ENCODE measurements around the gene TUSC2.
A peak's percentile ranks its signal among the peaks of the same experiment; 100 is the strongest.

Gene TUSC2

DNA sequence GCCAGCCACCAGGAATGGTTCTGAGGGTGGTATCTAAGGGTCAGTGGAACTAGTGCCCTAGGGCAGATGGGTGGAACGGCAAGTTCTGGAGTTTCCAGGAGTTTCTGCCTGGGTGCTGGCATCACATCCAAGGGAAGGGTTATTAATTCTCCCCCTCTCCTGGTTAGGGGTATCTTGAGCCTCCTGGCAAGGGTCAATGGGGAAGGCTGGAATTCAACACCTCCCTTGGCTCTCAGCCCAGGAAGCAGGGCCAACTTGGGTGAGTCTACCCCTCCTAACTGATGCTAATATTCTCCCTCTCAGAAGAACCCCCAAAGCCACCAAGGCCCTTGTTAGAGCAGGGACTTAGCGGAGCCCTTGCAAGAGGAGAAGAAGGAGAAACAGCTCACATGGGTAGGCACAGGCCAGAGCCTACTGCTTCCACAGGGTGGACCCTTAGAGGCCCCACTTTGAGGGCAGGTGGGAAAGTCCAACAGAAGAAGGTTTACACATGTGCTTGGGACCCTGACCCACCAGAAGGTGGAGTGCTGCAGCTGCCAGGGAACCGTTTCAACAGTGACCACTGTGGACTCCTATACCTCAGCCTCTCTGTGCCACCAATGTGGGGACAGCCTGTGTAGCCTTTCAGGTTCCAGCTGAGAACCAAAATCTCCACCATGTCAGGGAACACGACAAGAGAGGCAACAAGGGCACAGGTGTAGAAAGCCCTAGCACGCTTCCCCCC lies 28.0 kb upstream of the TUSC2 start:
- ChIA-PET CTCF (interaction anchor here (0.6 to 2.8 kb wide), 4 partner anchors 11 to 187 kb away, joined by 3 to 8 read pairs (median 4); no protein-coding TSS in a partner anchor), POLR2A (interaction anchor here (0.6 to 0.7 kb wide), 2 partner anchors 56 to 1165 kb away, joined by 3 to 5 read pairs; partner anchors contain the start of genes HYAL3 and NAA80)
- TF ChIP-seq, protein P1, sequence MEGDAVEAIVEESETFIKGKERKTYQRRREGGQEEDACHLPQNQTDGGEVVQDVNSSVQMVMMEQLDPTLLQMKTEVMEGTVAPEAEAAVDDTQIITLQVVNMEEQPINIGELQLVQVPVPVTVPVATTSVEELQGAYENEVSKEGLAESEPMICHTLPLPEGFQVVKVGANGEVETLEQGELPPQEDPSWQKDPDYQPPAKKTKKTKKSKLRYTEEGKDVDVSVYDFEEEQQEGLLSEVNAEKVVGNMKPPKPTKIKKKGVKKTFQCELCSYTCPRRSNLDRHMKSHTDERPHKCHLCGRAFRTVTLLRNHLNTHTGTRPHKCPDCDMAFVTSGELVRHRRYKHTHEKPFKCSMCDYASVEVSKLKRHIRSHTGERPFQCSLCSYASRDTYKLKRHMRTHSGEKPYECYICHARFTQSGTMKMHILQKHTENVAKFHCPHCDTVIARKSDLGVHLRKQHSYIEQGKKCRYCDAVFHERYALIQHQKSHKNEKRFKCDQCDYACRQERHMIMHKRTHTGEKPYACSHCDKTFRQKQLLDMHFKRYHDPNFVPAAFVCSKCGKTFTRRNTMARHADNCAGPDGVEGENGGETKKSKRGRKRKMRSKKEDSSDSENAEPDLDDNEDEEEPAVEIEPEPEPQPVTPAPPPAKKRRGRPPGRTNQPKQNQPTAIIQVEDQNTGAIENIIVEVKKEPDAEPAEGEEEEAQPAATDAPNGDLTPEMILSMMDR (IDR thresholded peaks at IDR 0.05; ENCODE audit: control extremely low read depth, extremely low read depth, low read depth, missing control alignments), result peak; percentile 23
- no peak for DNase-seq (ENCODE audit: extremely low spot score)

DNA sequence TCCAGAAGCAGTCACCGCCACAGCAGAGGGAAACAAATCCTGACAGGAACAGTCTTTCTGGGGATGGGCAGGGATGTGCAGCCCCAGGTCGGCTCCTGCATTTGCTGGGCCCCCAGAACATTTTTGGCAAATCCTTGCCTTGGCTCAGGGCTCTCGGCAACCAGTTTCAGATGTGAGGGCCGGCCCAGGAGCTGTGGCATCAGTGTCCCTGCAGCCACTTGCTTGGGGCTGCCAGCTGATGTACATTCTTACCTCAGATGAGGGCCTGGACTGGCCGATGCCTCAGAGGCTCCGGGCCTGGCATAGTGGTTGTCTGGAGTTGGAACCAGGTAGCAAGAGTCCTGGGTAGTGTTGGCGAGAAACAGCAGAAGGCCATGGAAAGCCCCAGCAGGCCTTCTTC lies 26.8 kb upstream of the TUSC2 start:
- TF ChIP-seq, protein P1 (IDR thresholded peaks at IDR 0.05; ENCODE audit: control extremely low read depth, extremely low read depth, low read depth, missing control alignments), result no peak
- no peak for DNase-seq (ENCODE audit: extremely low spot score)
- CTCF ChIA-PET, result interaction anchor here (1.0 to 2.9 kb wide), 3 partner anchors 10 to 188 kb away, joined by 3 to 10 read pairs (median 3); partner anchors contain the start of genes RASSF1 and ZMYND10
- POLR2A ChIA-PET, result no interaction called here

DNA sequence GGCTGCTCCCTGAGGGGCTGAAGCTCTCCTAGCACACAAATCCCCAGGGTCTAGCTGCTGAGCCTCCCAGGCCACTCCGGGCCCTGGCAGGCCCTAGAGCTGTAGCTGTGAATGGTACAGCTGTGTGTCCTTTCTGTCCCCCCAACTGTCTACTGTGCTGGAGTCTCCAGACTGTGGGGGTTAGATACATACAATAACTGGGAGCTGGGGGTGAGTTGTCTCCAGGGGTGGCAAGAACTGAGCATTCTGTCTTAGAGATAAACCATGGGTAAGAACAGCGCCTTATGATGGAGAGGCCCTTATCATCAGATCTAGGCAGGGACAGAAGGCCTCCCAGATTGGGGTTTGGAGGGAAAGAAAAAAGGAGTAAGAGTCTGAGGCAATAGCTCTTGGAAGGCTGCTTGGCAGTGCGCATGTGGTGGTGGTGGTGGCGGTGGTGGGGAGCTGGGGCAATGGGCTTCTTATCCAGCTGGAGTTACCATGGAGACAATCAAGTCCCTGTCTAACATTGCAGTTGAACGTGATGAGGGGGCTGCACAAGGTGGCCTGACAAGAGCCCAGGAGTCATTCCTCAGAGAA lies 26.3 kb upstream of the TUSC2 start:
- DNase-seq (ENCODE audit: extremely low spot score), result no peak
- POLR2A ChIA-PET, result interaction anchor here (1.2 kb wide), 1 partner anchor 215 kb away, joined by 3 read pairs; no protein-coding TSS in a partner anchor
- CTCF ChIA-PET, result interaction anchor here (1.0 to 2.9 kb wide), 8 partner anchors 9 to 214 kb away, joined by 3 to 10 read pairs (median 3); partner anchors contain the start of genes C3orf18, RASSF1 and ZMYND10
- TF ChIP-seq, protein P1 (IDR thresholded peaks at IDR 0.05; ENCODE audit: control extremely low read depth, extremely low read depth, low read depth, missing control alignments), result no peak

DNA sequence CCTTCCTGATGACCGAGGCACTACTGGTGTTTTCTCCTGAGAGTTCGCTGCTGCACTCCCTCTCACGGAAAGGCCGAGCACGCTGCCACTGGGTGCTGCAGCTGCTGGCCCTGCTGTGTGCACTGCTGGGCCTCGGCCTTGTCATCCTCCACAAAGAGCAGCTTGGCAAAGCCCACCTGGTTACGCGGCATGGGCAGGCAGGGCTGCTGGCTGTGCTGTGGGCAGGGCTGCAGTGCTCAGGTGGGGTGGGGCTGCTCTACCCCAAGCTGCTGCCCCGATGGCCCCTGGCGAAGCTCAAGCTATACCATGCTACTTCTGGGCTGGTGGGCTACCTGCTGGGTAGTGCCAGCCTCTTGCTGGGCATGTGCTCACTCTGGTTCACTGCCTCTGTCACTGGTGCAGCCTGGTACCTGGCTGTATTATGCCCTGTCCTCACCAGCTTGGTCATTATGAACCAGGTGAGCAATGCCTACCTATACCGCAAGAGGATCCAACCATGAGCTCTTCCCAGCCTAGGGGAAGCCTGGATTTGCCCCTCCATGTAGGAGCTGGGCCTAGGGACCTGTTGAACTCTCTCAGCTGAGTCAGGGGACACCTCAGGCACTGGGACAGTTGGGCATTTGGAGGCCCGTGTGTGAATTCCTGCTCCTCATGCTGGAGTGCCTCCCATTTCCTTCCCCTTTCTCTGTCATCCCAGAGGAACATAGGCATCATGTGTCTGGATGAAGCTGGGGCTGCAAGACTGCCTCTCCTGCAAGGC lies 25.4 kb upstream of the TUSC2 start:
- ChIA-PET CTCF (interaction anchor here (1.0 to 2.9 kb wide), 8 partner anchors 10 to 1037 kb away, joined by 3 to 10 read pairs (median 4); partner anchors contain the start of genes C3orf18 and RBM15B), POLR2A (interaction anchor here (1.0 to 1.2 kb wide), 2 partner anchors 16 to 215 kb away, joined by 3 to 4 read pairs; no protein-coding TSS in a partner anchor)
- no peak for DNase-seq (ENCODE audit: extremely low spot score)
- TF ChIP-seq, protein P1 (IDR thresholded peaks at IDR 0.05; ENCODE audit: control extremely low read depth, extremely low read depth, low read depth, missing control alignments), result no peak

GRCh38 chr3:50352781-50353180 lies 24.8 kb upstream of the TUSC2 start:
- TF ChIP-seq, protein P1 (IDR thresholded peaks at IDR 0.05; ENCODE audit: control extremely low read depth, extremely low read depth, low read depth, missing control alignments), result peak; percentile 27
- POLR2A ChIA-PET, result interaction anchor here (1.0 to 1.2 kb wide), 2 partner anchors 15 to 216 kb away, joined by 3 to 4 read pairs; no protein-coding TSS in a partner anchor
- no peak for DNase-seq (ENCODE audit: extremely low spot score)
- CTCF ChIA-PET, result interaction anchor here (1.2 to 2.9 kb wide), 6 partner anchors 9 to 1038 kb away, joined by 3 to 10 read pairs (median 4); partner anchors contain the start of gene RBM15B
